GM12878 (cell line): ENCODE data around the gene HYAL1. TPM values are rescaled to one million over a fixed set of nuclear protein-coding genes. Genes with fewer than 3 reads are reported as not detected.
A peak's percentile ranks its signal among the peaks of the same experiment; 100 is the strongest.

ENCODE experiments used
- ATAC-seq: fragments of 200-7000 bp; cut with Tn5 transposase; 3 replicates; pipeline ENCODE4 v1.9.1; 2020; ENCODE audit warnings: mild to moderate bottlenecking, moderate library complexity
- Bru-seq: library from RNA; stranded (reverse); fragments of 400-500 nt; gene quantifications from one replicate; lab custom pipeline; 2021; lab: Mats Ljungman, UMichigan
- BruChase-seq, 2 experiments: library from RNA; stranded (reverse); fragments of 400-500 nt; gene quantifications; one replicate each; lab custom pipeline; 2021; lab: Mats Ljungman, UMichigan
- BruUV-seq: library from RNA; stranded (reverse); fragments of 400-500 nt; replicated peaks from 2 replicates; lab custom pipeline; 2021; lab: Mats Ljungman, UMichigan
- CTCF ChIA-PET: fragments of 300-600 bp; sonication (Branson Sonifier 250); formaldehyde crosslinking; extraction: SDS; loops from one replicate; lab custom pipeline; 2021; ENCODE audit warnings: inconsistent platforms; lab: Yijun Ruan, JAX
- POLR2A ChIA-PET: fragments of 350-600 bp; formaldehyde crosslinking; extraction: SDS; loops from one replicate; lab custom pipeline; 2021; ENCODE audit warnings: inconsistent platforms; lab: Charles Lee
- RAD21 ChIA-PET: fragments of 300-600 bp; sonication (Branson Sonifier 250); formaldehyde crosslinking; loops from one replicate; lab custom pipeline; 2023; ENCODE audit warnings: antibody characterized with exemption; ENCODE audit not compliant: unreplicated experiment; lab: Charles Lee
- SMC1A ChIA-PET: fragments of 300-600 bp; sonication (Branson Sonifier 250); formaldehyde crosslinking; loops from one replicate; lab custom pipeline; 2023; ENCODE audit not compliant: unreplicated experiment, uncharacterized antibody; lab: Charles Lee
- DNase-seq: peaks from one replicate; pipeline ENCODE4 v3.0.0-alpha.2; 2011; ENCODE audit warnings: low read depth, low spot score
- FAIRE-seq: peaks from 3 replicates; lab custom pipeline; 2011; peaks lifted over from hg19 to GRCh38; lab: Jason Lieb, UNC
- H2AFZ ChIP-seq: 2 replicates; pipeline ENCODE4 v1.6.0; 2011; ENCODE audit warnings: low read depth, low read length, control low read depth; ENCODE audit not compliant: control insufficient read depth
- H3K27ac ChIP-seq: 2 replicates; pipeline ENCODE4 v1.5.1; 2011; ENCODE audit warnings: control low read depth; ENCODE audit not compliant: control insufficient read depth, insufficient read depth
- H3K27me3 ChIP-seq, 2 experiments: replicated peaks in 1 of 2; 2 replicates each; pipeline versions ENCODE4 v1.6.0 to v1.6.1; 2011; ENCODE audit warnings: low read length in 1 of 2; ENCODE audit not compliant: control insufficient read depth in 2 of 2, insufficient read depth in 2 of 2
- H3K36me3 ChIP-seq, 2 experiments: 2 replicates each; pipeline ENCODE4 v1.5.1; 2011; ENCODE audit warnings: low read length in 1 of 2; ENCODE audit not compliant: control insufficient read depth in 2 of 2, insufficient read depth in 2 of 2
- H3K4me1 ChIP-seq: 2 replicates; pipeline ENCODE4 v1.6.1; 2011; ENCODE audit warnings: mild to moderate bottlenecking, low read length, moderate library complexity, mixed read lengths; ENCODE audit not compliant: control insufficient read depth, insufficient read depth
- H3K4me2 ChIP-seq: 2 replicates; pipeline ENCODE4 v1.6.0; 2011; ENCODE audit warnings: control low read depth; ENCODE audit not compliant: control insufficient read depth, insufficient read depth
- H3K4me3 ChIP-seq: fragments of 200-600 bp; sonication (generic); 2 replicates; pipeline ENCODE4 v1.5.1; 2016
- H3K79me2 ChIP-seq: 2 replicates; pipeline ENCODE4 v1.6.0; 2011; ENCODE audit warnings: low read length; ENCODE audit not compliant: control insufficient read depth, insufficient read depth
- H3K9ac ChIP-seq: 2 replicates; pipeline ENCODE4 v1.8.0; 2011; ENCODE audit warnings: low read length, control low read depth, mixed read lengths; ENCODE audit not compliant: control insufficient read depth, insufficient read depth
- H3K9me3 ChIP-seq: replicated peaks from 3 replicates; pipeline ENCODE4 v1.5.1; 2011; ENCODE audit warnings: mild to moderate bottlenecking, low read length; ENCODE audit not compliant: control insufficient read depth, insufficient read depth
- H4K20me1 ChIP-seq: 2 replicates; pipeline ENCODE4 v1.6.0; 2011; ENCODE audit not compliant: control insufficient read depth, insufficient read depth
- BACH1 ChIP-seq: fragments of 450-650 bp; IDR thresholded peaks from 2 replicates; pipeline ENCODE4 v1.6.1; 2017; ENCODE audit warnings: mild to moderate bottlenecking, borderline replicate concordance
- BMI1 ChIP-seq: fragments of 450-650 bp; IDR thresholded peaks from 2 replicates; pipeline ENCODE4 v1.6.1; 2016; ENCODE audit warnings: mild to moderate bottlenecking, moderate library complexity, borderline replicate concordance
- CREB1 ChIP-seq: IDR thresholded peaks from 2 replicates; pipeline ENCODE4 v1.6.1; 2012; ENCODE audit warnings: low read depth, mild to moderate bottlenecking, inconsistent platforms
- CTCF ChIP-seq, 3 experiments: IDR thresholded peaks in 2 of 3; conservative IDR thresholded peaks in 1 of 3; 2 replicates each; pipeline ENCODE4 v1.5.1; 2011; ENCODE audit warnings: low read depth in 3 of 3, low read length in 3 of 3, mild to moderate bottlenecking in 3 of 3, control low read depth in 2 of 3, moderate library complexity in 2 of 3, inconsistent platforms in 1 of 3, mixed read lengths in 1 of 3; ENCODE audit not compliant: control insufficient read depth in 2 of 3, insufficient read depth in 1 of 3; ENCODE audit errors: extremely low read depth in 1 of 3
- DPF2 ChIP-seq: fragments of 450-650 bp; IDR thresholded peaks from 2 replicates; pipeline ENCODE4 v1.6.1; 2017; ENCODE audit warnings: mild to moderate bottlenecking
- HDGF ChIP-seq: fragments of 450-650 bp; IDR thresholded peaks from 2 replicates; pipeline ENCODE4 v1.6.1; 2016; ENCODE audit warnings: antibody characterized with exemption
- MTA2 ChIP-seq: fragments of 450-650 bp; IDR thresholded peaks from 2 replicates; pipeline ENCODE4 v1.6.1; 2016; ENCODE audit warnings: low read depth, mild to moderate bottlenecking, moderate library complexity
- NFIC ChIP-seq: IDR thresholded peaks from 2 replicates; pipeline ENCODE4 v1.6.1; 2012; ENCODE audit warnings: low read depth, mild to moderate bottlenecking, inconsistent platforms, low read length, moderate library complexity
- NFXL1 ChIP-seq: fragments of 450-650 bp; IDR thresholded peaks from 2 replicates; pipeline ENCODE4 v1.6.1; 2017; ENCODE audit warnings: antibody characterized with exemption, mild to moderate bottlenecking, borderline replicate concordance
- POLR2AphosphoS5 ChIP-seq: IDR thresholded peaks from 2 replicates; pipeline ENCODE4 v1.6.1; 2011; ENCODE audit warnings: mild to moderate bottlenecking, low read length, inconsistent platforms
- RCOR1 ChIP-seq: conservative IDR thresholded peaks from 2 replicates; pipeline ENCODE4 v1.6.1; 2012; ENCODE audit warnings: low read depth, low read length, improper control_type of control experiment
- RELA ChIP-seq: fragments of 450-650 bp; IDR thresholded peaks from 2 replicates; pipeline ENCODE4 v1.8.0; 2014; ENCODE audit warnings: borderline replicate concordance; ENCODE audit not compliant: partially characterized antibody
- ZNF217 ChIP-seq: fragments of 450-650 bp; IDR thresholded peaks from 2 replicates; pipeline ENCODE4 v1.6.1; 2017; ENCODE audit warnings: antibody characterized with exemption, mild to moderate bottlenecking
- ZNF24 ChIP-seq: fragments of 450-650 bp; IDR thresholded peaks from 2 replicates; pipeline ENCODE4 v1.6.1; 2017; ENCODE audit warnings: antibody characterized with exemption, mild to moderate bottlenecking
- whole genome bisulfite sequencing: methylation state at CpG from one replicate; pipeline ENCODE4 v1.1.6; 2016; ENCODE audit warnings: low lambda C conversion rate; ENCODE audit not compliant: insufficient replicate concordance, insufficient coverage; ENCODE audit errors: missing lambda C conversion rate; 5-methylcytosine and 5-hydroxymethylcytosine counted together
- in situ Hi-C: fragments of 300-500 bp; cut with MboI; formaldehyde crosslinking; loops from 9 replicates; pipeline ENCODE4 v1.14.3; 2018; ENCODE audit warnings: mixed read lengths
- intact Hi-C: fragments of 100-400 bp; cut with micrococcal nuclease; formaldehyde crosslinking; loops from one replicate; pipeline ENCODE4 v1.14.2; 2022; ENCODE audit not compliant: unreplicated experiment
- long read RNA-seq, 2 experiments: library from polyadenylated mRNA; unstranded; transcript quantifications; one replicate each; pipeline ENCODE4 v2.0.0, GENCODE V29; 2019 to 2020
- polyA minus RNA-seq, 3 experiments: library from RNA; depleted of rRNA, polyadenylated mRNA; stranded (reverse); fragments of >200 nt; gene quantifications; 2 replicates each; pipeline ENCODE4 v1.2.3, GENCODE V29; 2011
- polyA plus RNA-seq, 11 experiments: library from polyadenylated mRNA; depleted of rRNA in 4 of 11; unstranded in 6 of 11; stranded (reverse) in 5 of 11; fragments of >200 nt; fragmentation: Nextera tagmentation in 4 of 11; fragmentation: Illumina TruSeq in 1 of 11; extraction: Ambion mirVana in 4 of 11; extraction: Trizol in 1 of 11; gene quantifications; 1 replicate in 1 of 11; 2 replicates in 10 of 11; pipeline versions ENCODE4 v1.2.1 to v1.2.3, GENCODE V29; 2011 to 2016; ENCODE audit warnings: inconsistent platforms in 2 of 11, missing spikeins in 2 of 11, low read depth in 1 of 11
- total RNA-seq, 4 experiments: library from RNA; depleted of rRNA in 3 of 4; stranded (reverse); fragments of >200 nt in 3 of 4; fragmentation: Illumina TruSeq in 1 of 4; extraction: Trizol in 1 of 4; gene quantifications; 2 replicates each; pipeline versions ENCODE4 v1.2.1 to v1.2.3, GENCODE V29; 2013 to 2021

The HYAL1 gene
- 0.65 and 0.91 TPM in 2 replicates for total RNA-seq (2013; cell fraction: nucleolus; rRNA removed)
- 0.06 and 0.33 TPM in 2 replicates for total RNA-seq (2014; rRNA removed)
- 0.09 and 0.36 TPM in 2 replicates for total RNA-seq (2014; rRNA removed; fragmentation: Illumina TruSeq; extraction: Trizol)
- total RNA-seq (2021), result 0.40 and 0.49 TPM in 2 replicates
- not detected for polyA plus RNA-seq (2011; ENCODE audit: low read depth)
- 0.04 and 0.07 TPM in 2 replicates for polyA plus RNA-seq (2011; rRNA removed)
- polyA plus RNA-seq (2011; cell fraction: cytosol; rRNA removed), result 0.03 TPM in 2 replicates
- polyA plus RNA-seq (2011; cell fraction: nucleus; rRNA removed), result 0.25 and 0.37 TPM in 2 replicates
- 0.20 and 0.25 TPM in 2 replicates for polyA plus RNA-seq (2012)
- 0.07 TPM in 1 of 2 replicates, not detected in the other for polyA plus RNA-seq (2014; fragmentation: Illumina TruSeq; extraction: Trizol)
- not detected for polyA plus RNA-seq (2014; fragmentation: Nextera tagmentation; extraction: Ambion mirVana)
- polyA plus RNA-seq (2014; rRNA removed), result 0.13 and 0.20 TPM in 2 replicates
- polyA plus RNA-seq (2016; fragmentation: Nextera tagmentation; extraction: Ambion mirVana), result under 1 TPM; 0.23 to 0.55 TPM
- 0.26 TPM in 1 of 2 replicates, not detected in the other for polyA minus RNA-seq (2011; rRNA and poly(A)+ RNA removed)
- 3.2 TPM in 1 of 2 replicates, not detected in the other for polyA minus RNA-seq (2011; cell fraction: cytosol; rRNA and poly(A)+ RNA removed)
- 1.1 TPM in 1 of 2 replicates, not detected in the other for polyA minus RNA-seq (2011; cell fraction: nucleus; rRNA and poly(A)+ RNA removed)
- percentile 34 among the genes with signal in this experiment for Bru-seq, nascent RNA
- BruChase-seq, experiment 1, labeled RNA remaining after a 6-hour chase, result percentile 34 among the genes with signal in this experiment
- percentile 36 among the genes with signal in this experiment for BruChase-seq, experiment 2, labeled RNA remaining after a 2-hour chase
- long read RNA-seq, experiment 1, result 0 reads
- long read RNA-seq, experiment 2, result 0 reads

- no peak within 1 kb of the TSS for H3K27ac ChIP-seq
- 77% methylated on average over 14 of the region's 14 CpGs for WGBS
- no peaks in the 10 kb centered on the region for H4K20me1 ChIP-seq
- TF ChIP-seq ZNF217 (no peak), MTA2 (no peak), NFXL1 (no peak), BMI1 (no peak), RELA (no peak), CTCF (IDR thresholded peaks at IDR 0.05 in 2 of 3, conservative IDR thresholded peaks at IDR 0.05 in 1 of 3; ENCODE audit: control insufficient read depth in 2 of 3, extremely low read depth in 1 of 3, insufficient read depth in 1 of 3, low read depth in 3 of 3, low read length in 3 of 3) (no peak), NFIC (no peak), DPF2 (no peak), BACH1 (no peak), POLR2AphosphoS5 (no peak), HDGF (no peak), ZNF24 (no peak), RCOR1 (no peak), CREB1 (no peak)
- TF ChIP-seq, all 136 proteins: peak for 0
- POLR2A ChIA-PET, result no interaction called here
- FAIRE-seq, result no peak
- no TSS peak for BruUV-seq
- intact Hi-C loops (no loop called here), in situ Hi-C loops (no loop called here)
- no peak for ATAC-seq
- Histone ChIP-seq H3K9ac (no peak within 1 kb of the TSS), H3K4me2 (no peak within 1 kb of the TSS), H3K27me3 (no peaks in the 10 kb centered on the region), H2AFZ (no peak within 1 kb of the TSS), H3K4me3 (no peak within 1 kb of the TSS), H3K4me1 (peaks cover 1% of the 10 kb centered on the region), H3K9me3 (no peaks in the 10 kb centered on the region), H3K36me3 (no peaks in the 10 kb centered on the region), H3K79me2 (peaks cover 2% of the 10 kb centered on the region; the same call in 1 of the 2 replicates)
- DNase-seq, result no peak
- CTCF ChIA-PET, result interaction anchor here (3.5 kb wide), 1 partner anchor 21 kb away, joined by 13 read pairs; no protein-coding TSS in a partner anchor
- RAD21 ChIA-PET, result no interaction called here
- SMC1A ChIA-PET, result no interaction called here
These were observed at the start of gene HYAL1 for GRCh38 chr3:50303013-50303815. Gene HYAL1, minus strand, starts transcription at chr3:50303574. Its CDS starts 618 bp downstream, at chr3:50302956.
